HG03442 (cell line): ENCODE data around the gene TEAD1.

ENCODE experiments used
- ATAC-seq: cut with Tn5 transposase; IDR thresholded peaks from one replicate; pipeline ENCODE4 v1.9.1; 2021; ENCODE audit warnings: mild to moderate bottlenecking, moderate library complexity; ENCODE audit not compliant: unreplicated experiment

Gene TEAD1

DNA sequence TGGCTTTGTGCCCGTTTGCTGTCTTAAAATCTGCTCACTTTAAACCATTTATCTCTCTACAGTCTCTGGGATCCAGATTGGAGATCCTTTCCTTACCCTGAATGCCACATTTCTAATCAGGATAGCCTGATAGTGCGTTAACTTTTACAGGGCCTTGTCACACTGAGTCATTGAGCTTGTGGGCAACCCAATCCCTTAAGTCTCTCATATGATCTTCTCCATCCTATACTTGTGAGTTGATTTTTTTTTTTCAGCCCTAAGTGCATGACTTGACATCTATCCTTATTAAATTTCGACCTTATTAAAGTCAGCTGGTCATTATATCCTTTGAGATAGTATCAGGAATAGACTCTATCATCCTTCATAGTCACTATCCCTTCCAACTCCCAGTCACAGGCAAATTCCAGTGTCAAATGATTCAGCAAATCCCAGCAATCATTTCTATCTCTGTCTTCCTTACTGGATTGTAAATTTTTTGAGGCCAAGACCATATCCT lies 57.7 kb downstream of the TEAD1 start:
- no peak for ATAC-seq

GRCh38 chr11:12733091-12733490 lies 58.9 kb downstream of the TEAD1 start:
- no peak for ATAC-seq

- no peak for ATAC-seq
These were observed 60.4 kb downstream of the TEAD1 start for GRCh38 chr11:12734625-12735024.

DNA sequence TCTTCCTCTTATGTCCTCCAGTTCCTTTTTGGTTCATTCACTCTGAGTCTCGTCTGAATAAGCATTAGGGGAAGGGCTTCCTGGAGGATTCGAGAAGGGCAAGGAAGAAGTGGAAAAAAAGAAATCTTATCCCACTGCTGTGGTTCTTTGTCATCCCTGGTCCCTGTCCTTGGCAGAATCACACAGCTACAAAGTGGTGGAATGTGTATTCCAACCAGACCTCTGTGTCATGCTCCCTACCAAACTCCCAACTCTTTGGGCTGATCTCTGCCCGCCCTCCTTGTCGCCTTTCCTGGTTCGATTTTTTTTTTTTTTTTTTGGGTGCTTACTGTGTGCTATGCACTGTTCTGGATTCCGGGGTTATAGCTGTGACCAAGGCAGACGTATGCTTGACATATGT lies 61.0 kb downstream of the TEAD1 start:
- ATAC-seq: no peak

DNA sequence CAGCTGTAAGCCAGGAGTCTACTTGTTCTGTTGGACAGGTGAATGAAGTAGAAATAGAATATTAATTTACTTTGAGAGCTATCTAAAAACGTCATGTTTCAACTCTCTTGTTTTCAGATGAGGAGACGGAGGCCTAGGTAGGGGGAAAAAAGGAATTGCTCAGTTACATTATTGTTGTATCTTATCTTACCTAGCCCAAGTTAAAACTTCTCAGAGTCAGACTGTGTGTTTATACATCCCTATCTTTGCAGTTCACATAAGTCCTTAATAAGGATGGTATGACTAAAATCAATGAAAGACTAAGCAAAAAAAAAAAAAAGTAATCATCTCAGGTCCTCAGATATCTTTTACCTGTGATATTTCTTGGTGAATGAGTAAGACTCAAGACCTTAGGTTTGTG lies 62.8 kb downstream of the TEAD1 start:
- ATAC-seq: no peak

GRCh38 chr11:12741671-12742216 lies 67.5 kb downstream of the TEAD1 start:
- ATAC-seq: no peak

DNA sequence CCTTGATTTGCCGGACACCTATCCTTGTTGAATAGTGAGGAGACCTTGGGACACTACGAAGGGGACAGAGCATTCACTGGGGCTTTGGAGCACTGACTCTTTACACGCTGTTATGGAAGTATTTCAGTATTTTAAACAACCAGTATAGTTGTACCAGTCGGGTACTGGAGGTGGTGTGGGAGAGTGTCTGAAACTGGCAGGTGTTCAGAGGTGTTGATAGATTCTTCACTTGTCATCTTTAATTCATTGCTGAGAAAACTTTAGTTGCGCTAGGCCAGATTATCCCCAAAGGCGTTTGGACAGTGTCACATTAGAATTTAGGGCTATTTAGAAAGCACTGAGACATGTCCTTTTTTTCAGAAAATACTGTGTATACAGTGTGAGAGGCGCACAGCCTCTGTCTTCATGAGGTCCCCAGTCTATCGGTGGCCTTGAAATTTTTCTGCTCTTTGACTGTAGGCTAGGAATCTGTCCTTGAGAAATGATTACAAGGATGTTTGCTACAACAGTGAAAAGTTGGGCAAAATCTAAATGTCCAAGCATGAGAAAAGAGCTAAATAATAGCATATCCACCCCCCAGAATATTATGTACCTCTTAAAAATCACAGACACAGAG lies 69.7 kb downstream of the TEAD1 start:
- ATAC-seq: no peak

- ATAC-seq: no peak
These were observed 70.7 kb downstream of the TEAD1 start for GRCh38 chr11:12744826-12745502.

DNA sequence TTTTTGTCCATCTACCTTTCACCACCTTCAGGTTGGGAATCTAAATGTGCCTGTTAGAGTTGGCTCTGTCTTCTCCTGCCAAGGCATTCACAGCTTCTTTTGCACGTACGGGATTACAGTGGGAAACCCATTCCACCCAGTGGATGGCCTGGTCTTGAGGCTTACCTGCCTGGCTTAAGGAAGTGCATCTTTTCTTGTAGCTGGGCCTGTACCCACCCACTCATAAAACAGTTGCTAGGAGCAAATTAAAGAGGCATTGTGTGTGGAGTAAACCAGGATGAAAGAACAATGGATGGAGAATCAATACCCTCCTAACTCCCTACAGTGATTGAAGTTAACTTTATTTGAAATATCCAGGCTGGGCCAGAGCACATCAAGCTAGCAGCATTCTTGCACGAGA lies 71.6 kb downstream of the TEAD1 start:
- no peak for ATAC-seq

DNA sequence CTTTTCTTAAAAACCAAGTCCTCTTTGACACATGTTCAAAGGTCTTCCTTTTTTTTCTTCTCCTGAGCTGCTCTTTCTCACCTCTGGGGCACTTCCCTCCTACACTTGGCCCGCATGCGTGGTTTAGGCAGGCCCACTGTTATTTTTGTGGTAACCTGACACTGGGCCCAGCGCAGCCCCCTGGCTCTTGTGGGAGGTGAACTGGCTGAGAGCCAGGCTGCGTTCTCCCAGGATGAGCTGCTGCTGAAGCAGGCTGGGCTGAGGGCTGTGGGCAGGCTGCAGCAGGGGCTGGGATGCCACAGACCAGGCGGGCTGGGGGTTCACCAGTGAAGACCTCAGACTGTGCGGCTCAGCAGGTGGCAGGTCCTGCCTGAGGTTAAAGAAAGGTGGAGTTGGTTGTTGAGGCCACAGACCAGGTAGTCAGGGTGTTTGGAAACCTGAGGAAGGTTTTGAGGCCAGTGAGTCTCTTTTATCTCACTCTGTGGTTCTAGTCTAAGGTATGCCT lies 72.4 kb downstream of the TEAD1 start:
- no peak for ATAC-seq

GRCh38 chr11:12748561-12748960 lies 74.3 kb downstream of the TEAD1 start:
- no peak for ATAC-seq

DNA sequence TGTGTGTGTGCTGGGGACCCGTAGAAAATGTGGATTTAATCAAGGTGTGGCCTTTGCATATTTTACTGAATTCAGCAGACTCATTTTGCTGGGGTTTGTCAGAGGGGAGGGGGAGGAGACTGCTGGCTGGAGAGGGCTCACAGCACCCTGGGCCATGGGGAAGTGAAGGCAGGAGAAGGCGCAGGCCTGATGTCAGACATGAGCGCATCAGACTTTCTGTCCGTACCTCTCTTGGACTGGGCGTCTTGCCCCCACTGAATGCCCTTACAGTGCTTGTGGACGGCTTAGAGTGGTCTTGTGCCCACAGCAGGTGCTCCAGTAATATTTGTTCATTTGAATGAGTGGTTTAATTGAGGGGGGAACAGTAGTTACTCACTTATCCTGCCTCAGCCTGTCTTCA lies 75.2 kb downstream of the TEAD1 start:
- no peak for ATAC-seq

DNA sequence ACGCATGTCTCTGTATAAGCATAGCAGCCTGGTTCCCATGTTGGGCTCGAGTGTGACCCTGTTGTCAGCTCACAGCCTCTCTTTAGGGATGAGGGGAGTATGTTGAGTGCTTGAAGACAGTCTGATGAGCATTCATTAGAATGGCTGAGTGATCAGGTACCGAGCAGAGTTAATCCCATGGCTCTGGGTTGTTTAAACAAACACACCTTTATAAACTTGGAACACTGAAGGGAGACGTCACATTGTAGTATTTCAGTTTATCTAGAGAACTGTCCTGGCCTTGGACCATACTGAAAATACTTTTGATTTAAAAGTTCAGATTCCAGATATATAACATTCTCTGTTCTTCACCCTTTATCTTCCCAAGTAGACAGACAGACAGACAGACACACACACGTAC lies 76.0 kb downstream of the TEAD1 start:
- ATAC-seq: no peak

DNA sequence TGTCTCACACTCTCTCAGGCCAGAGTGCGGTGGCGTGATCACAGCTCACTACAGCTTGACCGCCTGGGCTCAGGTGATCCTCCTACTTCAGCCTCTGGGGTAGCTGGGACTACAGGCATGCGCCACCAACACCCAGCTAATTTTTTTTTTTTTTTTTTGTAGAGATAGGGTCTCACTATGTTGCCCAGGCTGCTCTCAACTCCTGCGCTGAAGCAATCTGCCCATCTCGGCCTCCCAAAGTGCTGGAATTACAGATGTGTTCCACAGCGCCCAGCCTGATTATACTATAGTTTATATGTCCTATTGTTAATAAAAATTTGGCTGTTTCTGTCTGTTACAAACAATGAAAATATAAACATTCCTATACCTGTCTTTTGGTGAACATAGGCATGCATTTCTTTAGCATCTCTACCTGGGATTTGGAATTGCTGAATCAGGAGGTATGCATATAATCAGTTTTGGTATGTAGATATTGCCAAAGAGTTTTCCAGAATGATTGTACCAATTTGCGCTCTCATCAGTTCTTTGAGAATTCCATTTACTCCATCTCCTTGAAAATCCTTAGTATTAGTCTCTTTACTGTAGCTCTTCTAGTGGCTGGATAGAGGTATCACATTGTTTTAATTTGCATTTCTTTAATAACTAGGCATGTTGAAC lies 78.8 kb downstream of the TEAD1 start:
- no peak for ATAC-seq

- ATAC-seq: no peak
These were observed 79.8 kb downstream of the TEAD1 start for GRCh38 chr11:12754021-12754420.

- no peak for ATAC-seq
These were observed 80.5 kb downstream of the TEAD1 start for GRCh38 chr11:12754582-12755234.

DNA sequence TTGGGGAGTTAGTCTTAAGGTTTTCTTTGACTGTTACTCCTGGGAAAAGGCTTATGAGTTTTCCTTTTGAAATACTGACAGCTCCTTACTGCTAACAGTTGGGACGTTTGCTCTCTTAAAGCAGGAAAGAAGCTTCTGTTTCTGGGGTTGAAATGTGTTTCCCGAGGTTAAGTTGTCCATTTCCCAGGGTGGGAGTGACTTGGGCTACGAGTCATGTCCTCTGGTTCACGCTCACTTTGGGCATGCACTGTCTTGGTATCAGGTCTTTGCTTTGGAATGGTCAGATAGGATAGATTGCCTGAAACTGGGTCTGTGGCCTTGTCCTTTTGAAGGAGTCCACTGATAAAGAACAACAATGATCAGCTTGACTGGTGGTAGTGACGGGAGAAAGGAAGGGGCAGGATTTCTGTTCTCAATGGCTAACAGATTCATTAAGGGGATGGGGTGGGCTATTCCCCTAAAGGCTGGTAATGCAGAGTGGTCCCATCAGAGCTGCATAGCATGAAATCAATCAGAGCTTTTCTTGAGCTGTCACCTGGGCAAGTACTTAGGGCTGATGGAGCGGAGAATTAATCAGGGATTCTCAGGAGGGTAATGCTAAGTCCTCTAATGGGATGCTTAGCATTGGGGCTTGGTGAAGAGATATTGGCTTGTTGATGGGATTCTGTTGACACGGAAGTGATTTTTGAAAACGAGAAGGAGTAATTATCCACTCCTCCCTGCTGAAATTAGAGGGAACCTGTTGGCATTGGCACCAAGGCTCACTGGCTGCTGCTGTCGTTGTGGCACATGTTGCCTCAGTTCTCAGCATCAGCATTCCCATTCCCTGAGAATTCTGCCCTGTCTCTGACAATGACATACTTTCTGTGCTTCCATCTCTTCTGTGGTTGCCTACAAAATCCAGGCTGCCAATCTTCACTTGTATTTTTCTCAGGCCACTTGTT lies 81.6 kb downstream of the TEAD1 start:
- no peak for ATAC-seq

DNA sequence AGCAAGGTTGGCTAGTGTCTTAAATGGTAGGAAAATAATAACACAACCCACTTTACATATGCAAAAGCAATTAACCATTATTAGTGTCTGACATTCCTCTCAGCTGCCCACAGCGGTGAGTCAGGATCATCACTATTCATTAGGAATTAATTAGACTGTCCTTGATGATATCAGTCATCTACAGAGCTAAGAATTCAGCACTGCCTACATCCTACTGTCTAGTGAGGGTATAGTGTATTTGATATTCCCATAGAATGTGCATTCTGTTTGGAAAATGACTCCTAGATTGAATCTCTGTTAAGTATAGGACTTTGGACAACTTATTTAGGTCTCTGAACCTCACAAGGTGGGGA lies 82.2 kb downstream of the TEAD1 start:
- no peak for ATAC-seq

GRCh38 chr11:12756867-12757266 lies 82.6 kb downstream of the TEAD1 start:
- ATAC-seq: no peak

DNA sequence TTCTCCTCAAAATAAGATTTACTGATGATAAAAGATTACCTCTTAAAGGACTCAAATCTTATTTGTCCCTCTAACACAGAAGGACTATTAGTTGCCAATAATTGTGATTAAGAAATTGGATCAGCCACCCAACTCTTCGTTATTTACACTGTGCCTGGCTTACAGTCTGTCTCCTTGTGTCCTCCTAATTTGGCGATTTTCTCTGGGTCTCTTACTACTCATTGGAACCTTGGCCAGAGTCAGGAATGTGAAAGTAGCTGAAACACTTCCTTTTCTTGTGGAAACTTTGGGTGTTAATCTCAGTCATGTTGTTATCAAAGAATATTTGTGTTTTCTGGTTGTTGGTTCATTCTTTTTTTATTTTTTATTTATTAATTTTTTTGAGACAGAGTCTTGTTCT lies 83.2 kb downstream of the TEAD1 start:
- ATAC-seq: no peak
